GM21737 (cell line): ENCODE data around the gene ABHD17A.

ENCODE experiments used
- ATAC-seq: cut with Tn5 transposase; IDR thresholded peaks from one replicate; pipeline ENCODE4 v1.9.1; 2021; ENCODE audit warnings: mild to moderate bottlenecking, moderate library complexity; ENCODE audit not compliant: unreplicated experiment

ABHD17A gene

GRCh38 chr19:1841209-1841924 is 43.9 kb downstream of the ABHD17A start:
- no peak for ATAC-seq

GRCh38 chr19:1840541-1841115 is 44.7 kb downstream of the ABHD17A start:
- ATAC-seq, result no peak

GRCh38 chr19:1839658-1840540 is 45.4 kb downstream of the ABHD17A start:
- no peak for ATAC-seq

GRCh38 chr19:1837625-1838105 is 47.6 kb downstream of the ABHD17A start:
- no peak for ATAC-seq

- no peak for ATAC-seq
Observed at GRCh38 chr19:1837222-1837565, 48.1 kb downstream of the ABHD17A start.

- no peak for ATAC-seq
Observed at GRCh38 chr19:1836458-1837221, 48.7 kb downstream of the ABHD17A start.

GRCh38 chr19:1833540-1833939 is 51.8 kb downstream of the ABHD17A start:
- ATAC-seq, result no peak

GRCh38 chr19:1832046-1832663 is 53.1 kb downstream of the ABHD17A start:
- ATAC-seq, result no peak

- ATAC-seq, result no peak
Observed at GRCh38 chr19:1830978-1831377, 54.3 kb downstream of the ABHD17A start.

- ATAC-seq, result no peak
Observed at GRCh38 chr19:1830568-1830967, 54.7 kb downstream of the ABHD17A start.

GRCh38 chr19:1829958-1830357 is 55.3 kb downstream of the ABHD17A start:
- ATAC-seq, result no peak

GRCh38 chr19:1828279-1829238 is 56.7 kb downstream of the ABHD17A start:
- ATAC-seq, result no peak

- ATAC-seq, result no peak
Observed at GRCh38 chr19:1827566-1828278, 57.6 kb downstream of the ABHD17A start.
